ENCODE measurements around the gene UTP3. TPM values are rescaled to one million over a fixed set of nuclear protein-coding genes. Genes with fewer than 3 reads are reported as not detected.

The UTP3 gene
- total RNA-seq, 1 donor from 2014 or later: 30.0 TPM

Other genes starting within 250 kb of the UTP3 start
- gene MUC7, start 216.3 kb upstream of the UTP3 start, total RNA-seq: not detected in 2 replicates
- not detected in 2 replicates for gene AMTN, start 170.0 kb upstream of the UTP3 start, total RNA-seq
- not detected in 2 replicates for gene AMBN, start 96.3 kb upstream of the UTP3 start, total RNA-seq
- gene ENAM, start 59.8 kb upstream of the UTP3 start, total RNA-seq: not detected in 2 replicates
- not detected in 2 replicates for gene JCHAIN, start 22.0 kb upstream of the UTP3 start, total RNA-seq
- 15.2 and 16.2 TPM in 2 replicates for gene RUFY3, start 33.4 kb downstream of the UTP3 start, total RNA-seq
- gene GRSF1, start 151.4 kb downstream of the UTP3 start, total RNA-seq: 71.0 and 71.7 TPM in 2 replicates
- 15.8 and 16.1 TPM in 2 replicates for gene MOB1B, start 213.8 kb downstream of the UTP3 start, total RNA-seq

All from T-helper 2 cell treated with Interferon-gamma antibody and Interleukin-4, amounts not matched to agents 100 ng/mL and 5 ng/mL, for 36 hours (primary cell).